Epidermal melanocyte (primary cell): ENCODE results near the gene RBFOX2.
"Not testable (repeated sequence)": the region's sequence is repeated elsewhere in the genome, so short reads cannot be mapped to it uniquely, and the experiment has no call there.

Experiments used
- DNase-seq: peaks from one replicate; pipeline ENCODE4 v3.0.0; 2011; ENCODE audit warnings: low spot score; ENCODE audit not compliant: insufficient read length

The RBFOX2 gene

DNA sequence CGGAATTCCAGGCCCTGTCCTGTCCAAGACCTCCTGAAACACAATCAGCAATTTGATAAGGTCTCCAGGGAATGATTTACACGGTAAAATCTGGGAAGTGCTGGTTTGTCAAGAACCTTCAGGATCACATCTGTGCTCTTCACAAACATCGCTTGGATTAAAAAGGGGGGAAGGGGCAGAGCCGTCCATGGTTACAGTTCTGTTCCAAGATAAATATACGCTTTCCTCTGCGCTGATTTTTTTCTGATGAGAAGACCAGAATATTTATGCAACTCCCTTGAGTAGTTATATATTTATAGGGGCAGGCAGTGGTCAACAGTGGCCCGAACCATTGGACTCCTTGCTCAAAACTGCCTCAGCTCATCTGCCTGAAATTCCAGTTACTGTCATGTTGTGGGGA is 320.2 kb downstream of the RBFOX2 start:
- DNase-seq = no peak

DNA sequence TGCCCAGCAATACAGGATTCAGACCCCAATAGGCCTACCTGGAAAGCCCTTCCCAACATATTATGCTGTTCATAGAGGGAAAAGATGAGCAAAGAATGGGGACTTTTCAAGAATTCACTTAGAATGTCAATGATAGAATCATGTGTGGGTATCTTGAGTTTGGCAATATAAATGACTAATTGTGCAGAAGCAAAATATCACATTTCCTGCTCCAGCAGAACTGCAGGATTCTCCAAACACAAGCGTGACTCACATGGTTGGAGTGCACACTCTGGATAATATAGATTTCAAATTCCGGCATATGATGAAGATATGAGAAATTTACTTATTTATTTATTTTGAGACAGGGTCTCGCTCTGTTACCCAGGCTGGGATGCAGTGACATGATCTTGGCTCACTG is 323.5 kb downstream of the RBFOX2 start:
- no peak for DNase-seq

DNA sequence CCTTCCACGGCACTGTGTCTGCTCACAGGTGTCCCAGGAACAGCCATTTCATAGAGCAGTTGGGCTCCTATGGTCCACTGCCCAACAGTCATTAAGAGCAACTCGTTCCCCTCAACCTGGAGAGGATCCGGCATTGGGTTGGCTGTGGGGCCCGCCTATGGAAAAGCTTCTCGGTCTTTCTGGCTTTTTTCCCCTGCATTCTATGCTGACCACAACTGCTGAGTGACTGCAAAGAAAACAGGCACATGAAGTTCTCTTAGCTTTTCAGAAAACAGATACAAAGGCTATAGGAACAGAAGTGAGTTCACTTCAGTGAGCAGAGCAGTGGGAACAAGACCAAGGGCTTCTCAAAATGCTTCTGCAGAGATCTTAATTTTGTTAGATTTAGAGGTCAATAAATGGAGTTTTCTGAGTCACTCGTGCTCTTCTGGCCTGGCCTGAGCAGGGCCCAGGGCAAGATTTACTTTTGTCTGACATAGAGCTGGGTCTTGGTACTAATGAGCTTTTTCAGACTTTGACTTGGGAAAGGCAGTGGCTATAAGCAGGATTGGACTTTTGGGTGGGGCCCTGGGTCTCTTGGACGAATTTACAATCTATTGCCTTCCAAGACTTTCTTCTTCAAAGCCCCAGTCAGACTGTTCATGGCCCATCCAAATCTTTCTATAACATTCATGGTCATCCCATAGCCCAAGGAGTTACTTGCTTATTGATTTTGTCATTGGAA is 324.6 kb downstream of the RBFOX2 start:
- DNase-seq = no peak

DNA sequence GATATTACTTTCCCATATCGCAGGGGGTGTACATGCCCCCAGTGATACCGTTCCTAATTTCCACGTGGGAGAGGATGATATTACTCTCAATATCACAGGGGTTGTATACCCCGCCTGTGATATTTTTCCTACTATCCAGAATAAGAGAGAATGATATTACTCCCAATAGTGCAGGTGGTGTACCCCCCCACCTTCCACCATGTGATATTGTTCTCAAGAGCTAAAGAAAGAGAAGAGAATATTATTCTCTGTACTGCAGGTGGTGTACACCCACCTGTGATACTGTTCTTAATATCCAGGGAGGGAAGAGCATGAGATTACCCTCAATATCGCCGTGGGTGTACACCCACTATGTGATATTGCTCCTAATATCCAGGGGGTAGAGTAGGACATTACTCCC is 328.8 kb downstream of the RBFOX2 start:
- not testable (repeated sequence) for DNase-seq

DNA sequence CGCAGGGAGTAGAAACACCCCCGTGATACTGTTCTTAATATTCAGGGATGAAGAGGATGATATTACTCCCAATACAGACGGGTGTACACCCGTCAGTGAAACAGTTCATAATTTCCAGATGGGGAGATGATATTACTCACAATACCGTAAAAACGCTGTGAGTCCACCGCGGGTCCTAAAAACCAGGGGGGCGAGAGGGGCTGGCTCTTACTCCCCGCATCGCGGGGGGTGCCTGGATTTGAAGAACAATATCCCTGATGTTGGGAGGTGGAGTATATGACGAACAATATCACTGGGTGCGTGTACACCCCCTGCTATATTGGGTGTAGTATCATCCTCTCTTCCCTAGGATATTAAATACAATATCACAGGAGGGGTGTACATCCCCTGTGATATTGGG is 331.5 kb downstream of the RBFOX2 start:
- DNase-seq = no peak

DNA sequence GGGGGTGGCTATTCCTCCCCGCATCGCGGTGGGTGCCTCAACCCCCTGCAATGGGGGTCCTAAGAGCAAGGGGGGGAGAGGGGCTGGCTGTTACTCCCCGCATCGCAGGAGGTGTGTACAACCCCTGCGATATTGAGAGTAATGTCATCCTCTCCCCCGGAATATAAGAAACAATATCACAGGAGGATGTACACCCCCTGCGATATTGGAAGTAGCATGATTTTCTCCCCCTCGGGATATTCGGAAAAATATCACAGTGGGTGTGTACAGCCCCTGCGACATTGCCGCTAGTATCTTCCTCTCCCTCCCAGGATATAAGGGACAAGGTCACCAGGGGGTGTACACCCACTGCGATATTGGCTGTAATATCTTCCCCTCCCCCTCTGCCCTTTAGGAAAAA is 333.4 kb downstream of the RBFOX2 start:
- no peak for DNase-seq

DNA sequence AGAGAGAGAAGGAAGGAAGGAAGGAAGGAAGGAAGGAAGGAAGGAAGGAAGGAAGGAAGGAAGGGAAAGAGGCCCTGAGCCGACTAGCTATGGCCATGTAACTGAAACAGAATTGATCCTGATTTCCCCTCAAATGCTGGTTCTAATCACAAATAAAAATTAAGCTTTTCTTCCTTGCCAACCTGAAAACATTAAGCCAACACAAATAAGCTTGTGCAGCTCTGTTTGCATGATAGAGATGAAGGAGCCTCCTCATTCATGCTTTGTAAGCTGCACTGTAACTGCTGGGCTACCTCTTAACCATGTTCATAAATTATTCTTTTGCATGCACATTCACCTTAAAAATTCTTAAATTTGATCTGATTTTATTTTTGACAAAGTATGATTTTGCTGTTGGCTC is 338.6 kb downstream of the RBFOX2 start:
- DNase-seq = no peak

DNA sequence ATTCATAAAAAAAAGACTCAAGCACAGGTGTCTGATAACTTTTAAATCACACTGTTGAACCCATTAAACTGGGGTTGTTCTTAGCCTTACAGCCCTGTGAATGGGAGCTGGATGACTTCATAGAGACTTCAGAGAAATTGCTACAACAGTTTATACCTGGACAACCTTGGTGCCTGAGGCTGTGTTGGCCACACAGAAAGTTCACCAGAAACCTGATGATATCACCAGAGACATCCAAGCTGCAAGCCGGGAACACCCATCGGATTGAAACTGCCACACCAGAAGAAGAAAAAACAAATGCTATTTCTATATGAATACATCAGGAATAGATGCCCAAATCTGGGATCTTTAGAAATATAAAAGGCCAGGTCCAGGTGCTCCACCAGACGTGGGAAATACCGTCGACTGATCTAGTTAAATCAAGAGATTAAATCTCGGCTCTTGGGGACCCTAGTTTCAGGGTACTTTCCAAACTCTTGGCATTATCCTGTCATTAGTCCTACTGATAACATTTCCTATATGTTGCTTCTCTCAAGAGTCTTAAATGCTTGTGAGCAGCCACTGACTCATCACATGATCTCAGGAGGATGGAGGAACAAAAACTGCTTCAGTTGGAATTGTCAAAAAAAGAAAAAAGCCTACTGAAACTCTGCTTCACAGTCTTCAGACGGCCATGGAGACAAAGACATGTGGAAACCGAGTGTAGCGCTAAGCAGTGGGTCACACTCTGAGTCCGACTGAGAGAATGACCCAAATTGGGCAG is 339.5 kb downstream of the RBFOX2 start:
- no peak for DNase-seq
